ENCODE data around the gene TLL1. TPM values are rescaled to one million over a fixed set of nuclear protein-coding genes. Genes with fewer than 3 reads are reported as not detected.

Gene TLL1
- total RNA-seq, 1 donor from 2014 or later = 2.6 TPM

DNA sequence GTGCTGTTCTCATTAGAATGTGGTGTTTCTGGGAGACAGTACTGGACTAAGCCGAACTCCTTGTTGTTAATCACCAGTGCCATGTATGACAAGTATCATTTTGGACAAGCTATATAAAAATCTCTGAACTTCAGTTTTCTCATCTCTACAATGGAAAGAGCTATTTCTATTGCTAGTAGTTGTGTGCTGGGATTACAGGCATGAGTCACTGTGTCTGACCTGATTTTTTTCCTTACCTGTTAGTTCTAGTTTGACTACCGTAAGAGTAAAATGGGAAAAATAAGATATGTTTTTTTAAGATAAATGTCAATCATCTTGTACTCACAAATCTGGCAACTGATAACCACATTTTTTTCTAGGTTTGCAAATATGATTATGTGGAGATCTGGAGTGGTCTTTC, 192.3 kb downstream of the TLL1 start:
- no peaks in the 10 kb centered on the region for H3K4me1 ChIP-seq (ENCODE audit: control insufficient read depth in 3 of 3, insufficient read depth in 3 of 3, low read length in 3 of 3)
- H3K36me3 ChIP-seq (ENCODE audit: control insufficient read depth in 3 of 3, insufficient read depth in 3 of 3, low read length in 3 of 3) = no peaks in the 10 kb centered on the region
- no peak overlapping the region for H3K27ac ChIP-seq (ENCODE audit: low read depth, low read length)
- H3K9ac ChIP-seq (ENCODE audit: low read depth in 1 of 3, low read length in 3 of 3) = no peak overlapping the region
- H3K27me3 ChIP-seq (ENCODE audit: control insufficient read depth in 3 of 3, insufficient read depth in 3 of 3, low read length in 3 of 3) = no peaks in the 10 kb centered on the region
- no peak overlapping the region for H3K4me3 ChIP-seq (ENCODE audit: low read length in 3 of 3)
- H3K9me3 ChIP-seq (ENCODE audit: control insufficient read depth in 3 of 3, low read length in 3 of 3) = no peaks in the 10 kb centered on the region

DNA sequence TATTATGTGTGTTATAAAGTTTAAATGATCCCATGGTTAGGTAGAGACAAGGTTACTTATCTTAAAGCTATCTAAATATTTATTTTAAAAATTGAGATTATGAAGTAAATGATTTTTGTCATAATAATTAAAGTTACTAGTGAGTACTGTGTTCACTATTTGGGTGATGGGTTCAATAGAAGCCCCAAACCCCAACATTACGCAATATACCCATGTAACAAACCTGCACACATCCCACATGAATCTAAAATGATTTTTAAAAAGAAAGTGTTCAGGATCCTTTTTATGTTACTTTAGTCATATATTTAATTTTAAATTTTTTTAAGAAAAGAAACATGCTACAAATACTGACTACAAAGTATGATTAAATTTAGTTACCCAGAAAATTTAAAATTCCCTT, 193.9 kb downstream of the TLL1 start:
- no peak overlapping the region for H3K4me3 ChIP-seq (ENCODE audit: low read length in 3 of 3)
- no peaks in the 10 kb centered on the region for H3K4me1 ChIP-seq (ENCODE audit: control insufficient read depth in 3 of 3, insufficient read depth in 3 of 3, low read length in 3 of 3)
- H3K9ac ChIP-seq (ENCODE audit: low read depth in 1 of 3, low read length in 3 of 3) = no peak overlapping the region
- no peaks in the 10 kb centered on the region for H3K9me3 ChIP-seq (ENCODE audit: control insufficient read depth in 3 of 3, low read length in 3 of 3)
- H3K27ac ChIP-seq (ENCODE audit: low read depth, low read length) = no peak overlapping the region
- H3K27me3 ChIP-seq (ENCODE audit: control insufficient read depth in 3 of 3, insufficient read depth in 3 of 3, low read length in 3 of 3) = no peaks in the 10 kb centered on the region
- H3K36me3 ChIP-seq (ENCODE audit: control insufficient read depth in 3 of 3, insufficient read depth in 3 of 3, low read length in 3 of 3) = no peaks in the 10 kb centered on the region

DNA sequence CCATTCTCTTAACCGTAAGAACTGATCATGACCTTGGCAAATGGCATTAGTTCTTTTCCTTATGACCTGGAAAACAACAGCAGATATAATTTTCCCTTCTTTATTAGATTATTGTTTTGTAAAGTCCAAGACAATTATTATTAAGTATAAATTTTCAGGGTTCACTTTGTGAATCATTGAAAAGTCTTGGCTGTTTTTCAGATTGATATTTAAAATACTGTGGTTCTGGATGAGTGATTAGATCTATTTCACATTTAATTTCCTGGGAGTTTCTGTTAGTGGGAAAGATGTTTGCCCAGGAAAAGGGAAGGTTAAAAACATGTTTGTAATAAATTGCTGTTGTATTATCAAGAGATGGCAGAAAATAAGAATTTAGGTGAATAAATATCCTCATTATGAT, 194.9 kb downstream of the TLL1 start:
- Histone ChIP-seq H3K4me3 (ENCODE audit: low read length in 3 of 3) (no peak overlapping the region), H3K9me3 (ENCODE audit: control insufficient read depth in 3 of 3, low read length in 3 of 3) (no peaks in the 10 kb centered on the region), H3K27ac (ENCODE audit: low read depth, low read length) (no peak overlapping the region), H3K27me3 (ENCODE audit: control insufficient read depth in 3 of 3, insufficient read depth in 3 of 3, low read length in 3 of 3) (no peaks in the 10 kb centered on the region), H3K9ac (ENCODE audit: low read depth in 1 of 3, low read length in 3 of 3) (no peak overlapping the region), H3K36me3 (ENCODE audit: control insufficient read depth in 3 of 3, insufficient read depth in 3 of 3, low read length in 3 of 3) (no peaks in the 10 kb centered on the region), H3K4me1 (ENCODE audit: control insufficient read depth in 3 of 3, insufficient read depth in 3 of 3, low read length in 3 of 3) (no peaks in the 10 kb centered on the region)

DNA sequence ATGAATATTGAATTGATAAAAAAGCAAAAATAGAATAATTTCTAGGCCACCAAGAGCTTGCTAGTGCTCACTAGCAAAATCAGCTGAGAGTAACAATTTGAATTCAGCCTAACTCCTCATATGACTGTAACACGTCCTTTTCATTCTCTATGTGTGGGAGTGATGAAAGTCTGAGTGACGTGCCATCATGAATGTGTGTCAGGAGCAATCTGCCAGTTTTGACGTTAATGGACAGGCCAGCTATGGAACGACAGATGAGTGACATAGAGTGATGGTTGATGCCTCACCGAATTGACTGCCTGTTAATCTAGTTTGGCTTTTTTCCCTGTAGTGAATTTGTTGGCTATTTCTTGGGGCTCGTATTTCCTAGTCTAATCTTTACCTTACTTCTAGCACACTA, 200.7 kb downstream of the TLL1 start:
- no peaks in the 10 kb centered on the region for H3K36me3 ChIP-seq (ENCODE audit: control insufficient read depth in 3 of 3, insufficient read depth in 3 of 3, low read length in 3 of 3)
- H3K9ac ChIP-seq (ENCODE audit: low read depth in 1 of 3, low read length in 3 of 3) = no peak overlapping the region
- no peaks in the 10 kb centered on the region for H3K27me3 ChIP-seq (ENCODE audit: control insufficient read depth in 3 of 3, insufficient read depth in 3 of 3, low read length in 3 of 3)
- H3K27ac ChIP-seq (ENCODE audit: low read depth, low read length) = no peak overlapping the region
- no peak overlapping the region for H3K4me3 ChIP-seq (ENCODE audit: low read length in 3 of 3)
- no peaks in the 10 kb centered on the region for H3K4me1 ChIP-seq (ENCODE audit: control insufficient read depth in 3 of 3, insufficient read depth in 3 of 3, low read length in 3 of 3)
- no peaks in the 10 kb centered on the region for H3K9me3 ChIP-seq (ENCODE audit: control insufficient read depth in 3 of 3, low read length in 3 of 3)

DNA sequence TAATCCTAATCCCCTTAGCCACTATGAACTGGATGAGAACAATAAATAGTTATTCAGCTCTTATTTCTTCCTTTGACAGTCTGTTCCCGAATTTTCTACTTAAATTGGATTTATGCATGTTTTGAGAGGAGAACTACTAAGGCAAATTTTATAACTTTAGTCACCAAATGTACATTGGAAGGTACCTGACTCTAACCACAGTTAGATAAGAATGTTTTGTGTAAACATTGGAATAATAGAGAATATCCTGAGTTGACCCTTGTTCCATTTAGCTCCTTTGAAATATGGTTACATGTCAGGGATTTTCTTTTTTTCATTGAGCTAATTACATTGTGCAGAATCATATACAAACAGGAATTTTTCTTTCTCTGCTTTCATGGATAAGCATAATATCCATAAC, 202.6 kb downstream of the TLL1 start:
- H3K4me1 ChIP-seq (ENCODE audit: control insufficient read depth in 3 of 3, insufficient read depth in 3 of 3, low read length in 3 of 3) = no peaks in the 10 kb centered on the region
- H3K9me3 ChIP-seq (ENCODE audit: control insufficient read depth in 3 of 3, low read length in 3 of 3) = no peaks in the 10 kb centered on the region
- H3K4me3 ChIP-seq (ENCODE audit: low read length in 3 of 3) = no peak overlapping the region
- H3K9ac ChIP-seq (ENCODE audit: low read depth in 1 of 3, low read length in 3 of 3) = no peak overlapping the region
- H3K27ac ChIP-seq (ENCODE audit: low read depth, low read length) = no peak overlapping the region
- no peaks in the 10 kb centered on the region for H3K27me3 ChIP-seq (ENCODE audit: control insufficient read depth in 3 of 3, insufficient read depth in 3 of 3, low read length in 3 of 3)
- no peaks in the 10 kb centered on the region for H3K36me3 ChIP-seq (ENCODE audit: control insufficient read depth in 3 of 3, insufficient read depth in 3 of 3, low read length in 3 of 3)

DNA sequence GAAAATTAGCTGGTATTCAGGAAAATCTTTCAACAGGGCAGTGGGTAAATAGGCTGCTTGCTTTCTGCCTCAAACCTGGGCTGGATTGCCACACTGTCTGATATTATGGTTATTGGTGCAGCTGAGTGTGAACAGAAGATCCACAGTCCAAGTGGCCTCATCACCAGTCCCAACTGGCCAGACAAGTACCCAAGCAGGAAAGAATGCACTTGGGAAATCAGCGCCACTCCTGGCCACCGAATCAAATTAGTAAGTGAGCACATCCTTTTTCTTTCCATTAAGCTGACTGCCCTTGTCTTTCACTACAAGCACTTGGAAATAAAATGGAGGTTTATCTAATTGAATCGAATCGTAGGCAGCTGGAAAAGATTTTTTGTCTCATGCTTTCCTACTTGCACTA, 204.7 kb downstream of the TLL1 start:
- Histone ChIP-seq H3K36me3 (ENCODE audit: control insufficient read depth in 3 of 3, insufficient read depth in 3 of 3, low read length in 3 of 3) (no peaks in the 10 kb centered on the region), H3K27me3 (ENCODE audit: control insufficient read depth in 3 of 3, insufficient read depth in 3 of 3, low read length in 3 of 3) (no peaks in the 10 kb centered on the region), H3K9me3 (ENCODE audit: control insufficient read depth in 3 of 3, low read length in 3 of 3) (no peaks in the 10 kb centered on the region), H3K27ac (ENCODE audit: low read depth, low read length) (no peak overlapping the region), H3K9ac (ENCODE audit: low read depth in 1 of 3, low read length in 3 of 3) (no peak overlapping the region), H3K4me1 (ENCODE audit: control insufficient read depth in 3 of 3, insufficient read depth in 3 of 3, low read length in 3 of 3) (no peaks in the 10 kb centered on the region), H3K4me3 (ENCODE audit: low read length in 3 of 3) (no peak overlapping the region)

DNA sequence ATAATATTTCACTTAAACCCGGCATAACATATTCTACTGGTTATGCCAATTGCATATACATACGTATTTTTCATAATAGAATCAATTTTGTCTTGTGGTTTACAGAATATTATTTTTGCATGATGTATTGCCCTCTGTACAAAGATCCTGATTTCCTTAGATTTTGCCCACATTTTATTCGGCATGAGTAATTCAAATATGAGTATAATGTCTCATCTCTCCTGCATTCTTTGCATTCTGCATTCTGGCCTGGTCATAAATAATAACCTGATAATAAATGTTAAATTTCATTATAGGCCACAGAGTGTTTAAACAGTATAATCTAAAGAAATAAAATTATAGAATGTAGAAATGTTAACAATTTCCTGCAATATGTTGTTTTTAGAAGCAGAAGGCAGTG, 205.3 kb downstream of the TLL1 start:
- no peak overlapping the region for H3K9ac ChIP-seq (ENCODE audit: low read depth in 1 of 3, low read length in 3 of 3)
- H3K4me1 ChIP-seq (ENCODE audit: control insufficient read depth in 3 of 3, insufficient read depth in 3 of 3, low read length in 3 of 3) = no peaks in the 10 kb centered on the region
- no peak overlapping the region for H3K4me3 ChIP-seq (ENCODE audit: low read length in 3 of 3)
- H3K27me3 ChIP-seq (ENCODE audit: control insufficient read depth in 3 of 3, insufficient read depth in 3 of 3, low read length in 3 of 3) = no peaks in the 10 kb centered on the region
- H3K36me3 ChIP-seq (ENCODE audit: control insufficient read depth in 3 of 3, insufficient read depth in 3 of 3, low read length in 3 of 3) = no peaks in the 10 kb centered on the region
- no peaks in the 10 kb centered on the region for H3K9me3 ChIP-seq (ENCODE audit: control insufficient read depth in 3 of 3, low read length in 3 of 3)
- no peak overlapping the region for H3K27ac ChIP-seq (ENCODE audit: low read depth, low read length)

DNA sequence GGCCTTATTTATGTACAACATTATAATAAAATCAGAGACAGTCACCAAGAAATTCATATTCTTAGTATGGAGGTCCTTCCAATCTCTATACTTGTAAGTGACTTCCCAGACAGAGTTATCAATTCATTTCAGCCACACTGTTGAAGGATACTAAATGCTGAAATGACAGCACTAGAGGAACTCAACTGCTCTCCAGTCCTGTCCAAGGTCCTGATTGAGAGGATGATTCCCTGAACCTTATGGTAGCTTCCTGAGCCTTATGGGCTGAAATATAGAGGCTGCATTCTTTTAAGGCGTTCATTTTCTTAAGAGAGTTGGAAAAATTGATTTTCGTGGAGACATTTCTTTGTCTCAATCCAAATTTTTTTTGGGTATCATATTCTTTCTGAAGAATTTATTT, 205.9 kb downstream of the TLL1 start:
- no peak overlapping the region for H3K9ac ChIP-seq (ENCODE audit: low read depth in 1 of 3, low read length in 3 of 3)
- H3K4me3 ChIP-seq (ENCODE audit: low read length in 3 of 3) = no peak overlapping the region
- no peaks in the 10 kb centered on the region for H3K27me3 ChIP-seq (ENCODE audit: control insufficient read depth in 3 of 3, insufficient read depth in 3 of 3, low read length in 3 of 3)
- H3K4me1 ChIP-seq (ENCODE audit: control insufficient read depth in 3 of 3, insufficient read depth in 3 of 3, low read length in 3 of 3) = no peaks in the 10 kb centered on the region
- no peaks in the 10 kb centered on the region for H3K9me3 ChIP-seq (ENCODE audit: control insufficient read depth in 3 of 3, low read length in 3 of 3)
- no peaks in the 10 kb centered on the region for H3K36me3 ChIP-seq (ENCODE audit: control insufficient read depth in 3 of 3, insufficient read depth in 3 of 3, low read length in 3 of 3)
- H3K27ac ChIP-seq (ENCODE audit: low read depth, low read length) = no peak overlapping the region

DNA sequence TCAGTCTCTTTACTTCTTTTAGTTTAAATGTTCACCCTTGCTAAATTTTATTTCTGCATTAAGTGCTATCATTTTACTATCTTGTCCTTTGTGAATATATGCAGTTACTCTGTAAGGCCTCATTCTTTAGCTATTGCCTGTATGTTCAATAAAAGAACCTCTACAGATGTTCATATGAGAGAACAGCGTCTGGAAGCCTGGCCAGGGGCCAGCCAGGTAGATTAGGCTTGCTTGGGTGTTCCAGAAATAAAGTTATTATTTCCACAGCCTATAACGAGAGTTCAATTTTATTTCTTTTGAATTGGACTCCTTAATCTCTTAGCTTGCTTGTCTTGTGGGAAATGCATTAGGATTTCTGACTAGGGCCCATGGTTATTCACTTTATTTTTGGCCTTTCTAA, 214.5 kb downstream of the TLL1 start:
- Histone ChIP-seq H3K4me1 (ENCODE audit: control insufficient read depth in 3 of 3, insufficient read depth in 3 of 3, low read length in 3 of 3) (no peaks in the 10 kb centered on the region), H3K9ac (ENCODE audit: low read depth in 1 of 3, low read length in 3 of 3) (no peak overlapping the region), H3K27me3 (ENCODE audit: control insufficient read depth in 3 of 3, insufficient read depth in 3 of 3, low read length in 3 of 3) (no peaks in the 10 kb centered on the region), H3K9me3 (ENCODE audit: control insufficient read depth in 3 of 3, low read length in 3 of 3) (no peaks in the 10 kb centered on the region), H3K27ac (ENCODE audit: low read depth, low read length) (no peak overlapping the region), H3K36me3 (ENCODE audit: control insufficient read depth in 3 of 3, insufficient read depth in 3 of 3, low read length in 3 of 3) (no peaks in the 10 kb centered on the region), H3K4me3 (ENCODE audit: low read length in 3 of 3) (no peak overlapping the region)

DNA sequence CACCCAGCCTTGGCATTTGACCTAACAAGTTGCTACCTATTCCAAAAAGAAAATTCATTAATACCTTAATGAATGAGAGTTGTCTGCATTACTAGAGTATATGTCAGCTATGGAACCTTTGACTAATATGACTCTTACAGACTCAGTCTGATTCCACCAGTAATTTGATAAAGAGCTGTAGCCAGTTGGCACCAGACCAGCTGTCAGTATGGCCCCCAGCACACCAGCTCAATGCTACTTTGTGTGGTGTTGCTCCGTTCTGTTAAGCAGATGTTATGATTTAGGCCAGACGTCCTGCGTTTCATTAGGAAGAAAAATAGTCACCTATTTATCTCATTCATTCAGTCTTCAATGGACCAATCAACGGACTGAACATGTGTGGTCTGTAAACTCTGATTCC, 215.5 kb downstream of the TLL1 start:
- Histone ChIP-seq H3K4me3 (ENCODE audit: low read length in 3 of 3) (no peak overlapping the region), H3K27me3 (ENCODE audit: control insufficient read depth in 3 of 3, insufficient read depth in 3 of 3, low read length in 3 of 3) (no peaks in the 10 kb centered on the region), H3K4me1 (ENCODE audit: control insufficient read depth in 3 of 3, insufficient read depth in 3 of 3, low read length in 3 of 3) (no peaks in the 10 kb centered on the region), H3K27ac (ENCODE audit: low read depth, low read length) (no peak overlapping the region), H3K36me3 (ENCODE audit: control insufficient read depth in 3 of 3, insufficient read depth in 3 of 3, low read length in 3 of 3) (no peaks in the 10 kb centered on the region), H3K9ac (ENCODE audit: low read depth in 1 of 3, low read length in 3 of 3) (no peak overlapping the region), H3K9me3 (ENCODE audit: control insufficient read depth in 3 of 3, low read length in 3 of 3) (no peaks in the 10 kb centered on the region)

DNA sequence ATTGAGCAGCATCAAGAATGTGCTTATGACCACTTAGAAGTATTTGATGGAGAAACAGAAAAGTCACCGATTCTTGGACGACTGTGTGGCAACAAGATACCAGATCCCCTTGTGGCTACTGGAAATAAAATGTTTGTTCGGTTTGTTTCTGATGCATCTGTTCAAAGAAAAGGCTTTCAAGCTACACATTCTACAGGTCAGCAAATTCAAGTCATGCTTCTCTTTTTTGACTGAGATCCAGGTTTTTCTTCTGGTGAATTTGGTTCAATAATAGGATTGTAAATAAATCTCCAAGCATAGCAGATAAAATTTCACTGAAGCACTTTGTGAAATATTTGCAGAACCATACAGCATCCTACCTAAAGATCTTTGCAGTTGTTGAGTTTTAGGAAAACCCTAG, 218.1 kb downstream of the TLL1 start:
- H3K27ac ChIP-seq (ENCODE audit: low read depth, low read length) = no peak overlapping the region
- no peaks in the 10 kb centered on the region for H3K4me1 ChIP-seq (ENCODE audit: control insufficient read depth in 3 of 3, insufficient read depth in 3 of 3, low read length in 3 of 3)
- no peaks in the 10 kb centered on the region for H3K9me3 ChIP-seq (ENCODE audit: control insufficient read depth in 3 of 3, low read length in 3 of 3)
- no peaks in the 10 kb centered on the region for H3K27me3 ChIP-seq (ENCODE audit: control insufficient read depth in 3 of 3, insufficient read depth in 3 of 3, low read length in 3 of 3)
- no peaks in the 10 kb centered on the region for H3K36me3 ChIP-seq (ENCODE audit: control insufficient read depth in 3 of 3, insufficient read depth in 3 of 3, low read length in 3 of 3)
- no peak overlapping the region for H3K4me3 ChIP-seq (ENCODE audit: low read length in 3 of 3)
- H3K9ac ChIP-seq (ENCODE audit: low read depth in 1 of 3, low read length in 3 of 3) = no peak overlapping the region

Data from skeletal muscle tissue (tissue), 4 donors.